Measurements from ENCODE around the gene MEX3D.

Gene MEX3D

GRCh38 chr19:1593501-1593772 is 25.3 kb upstream of the MEX3D start:
- Histone ChIP-seq H3K4me3 (ENCODE audit: low read depth in 1 of 2, low read length in 2 of 2) (peak overlapping the region in 1 of 2 experiments; percentile 71; a peak in 2 of 4 replicates), H3K27ac (ENCODE audit: low read length) (no peak overlapping the region), H3K36me3 (ENCODE audit: insufficient read depth, low read length) (peaks cover 54% of the 10 kb centered on the region), H3K27me3 (ENCODE audit: insufficient read depth, low read length, poor library complexity) (no peaks in the 10 kb centered on the region), H3K9ac (ENCODE audit: low read depth, low read length) (peak overlapping the region; percentile 77), H4K20me1 (ENCODE audit: insufficient read depth, low read length) (peaks cover 32% of the 10 kb centered on the region), H3K4me1 (ENCODE audit: insufficient read depth, low read length) (peaks cover 28% of the 10 kb centered on the region), H3K4me2 (ENCODE audit: insufficient read depth, low read length) (peak overlapping the region; percentile 93), H3K9me3 (ENCODE audit: insufficient read depth, low read length, severe bottlenecking) (no peaks in the 10 kb centered on the region), H2AFZ (ENCODE audit: low read depth, low read length) (peak overlapping the region; percentile 87; the same call in 1 of the 2 replicates), H3K79me2 (ENCODE audit: insufficient read depth, low read length) (peaks cover 50% of the 10 kb centered on the region)
- ATAC-seq (ENCODE audit: insufficient read depth, low read depth): no peak
- no peak for DNase-seq
- TF ChIP-seq CTCF (IDR thresholded peaks at IDR 0.05; ENCODE audit: borderline replicate concordance, extremely low read depth, low read length, poor library complexity, severe bottlenecking): no peak
- TF ChIP-seq EZH2 (IDR thresholded peaks at IDR 0.05; ENCODE audit: borderline replicate concordance, low read depth, low read length, severe bottlenecking): no peak

- ATAC-seq (ENCODE audit: insufficient read depth, low read depth) (peak; percentile 73), DNase-seq (peak; percentile 88)
- no peaks in the 10 kb centered on the region for H3K27me3 ChIP-seq (ENCODE audit: insufficient read depth, low read length, poor library complexity)
- H3K4me1 ChIP-seq (ENCODE audit: insufficient read depth, low read length): peaks cover 28% of the 10 kb centered on the region
- H3K9me3 ChIP-seq (ENCODE audit: insufficient read depth, low read length, severe bottlenecking): no peaks in the 10 kb centered on the region
- peak within 1 kb of the TSS; percentile 100 for H3K9ac ChIP-seq (ENCODE audit: low read depth, low read length)
- TF ChIP-seq CTCF (IDR thresholded peaks at IDR 0.05; ENCODE audit: borderline replicate concordance, extremely low read depth, low read length, poor library complexity, severe bottlenecking): no peak
- TF ChIP-seq EZH2 (IDR thresholded peaks at IDR 0.05; ENCODE audit: borderline replicate concordance, low read depth, low read length, severe bottlenecking): no peak
- H3K4me3 ChIP-seq (ENCODE audit: low read depth in 1 of 2, low read length in 2 of 2): peak within 1 kb of the TSS; percentile 84 to 89
- H3K4me2 ChIP-seq (ENCODE audit: insufficient read depth, low read length): peak within 1 kb of the TSS; percentile 93
- H3K36me3 ChIP-seq (ENCODE audit: insufficient read depth, low read length): peaks cover 49% of the 10 kb centered on the region
- H3K27ac ChIP-seq (ENCODE audit: low read length): peak within 1 kb of the TSS; percentile 96
- H2AFZ ChIP-seq (ENCODE audit: low read depth, low read length): peak within 1 kb of the TSS; percentile 87
- H3K79me2 ChIP-seq (ENCODE audit: insufficient read depth, low read length): peaks cover 53% of the 10 kb centered on the region
- H4K20me1 ChIP-seq (ENCODE audit: insufficient read depth, low read length): peaks cover 33% of the 10 kb centered on the region
These were observed 24.8 kb upstream of the MEX3D start, which contains the start of gene MBD3 for GRCh38 chr19:1592755-1593500. TSS of gene MBD3 (minus strand) at chr19:1592865. CDS start at chr19:1592631, 234 bp downstream.

GRCh38 chr19:1592024-1592754 is 24.1 kb upstream of the MEX3D start:
- Histone ChIP-seq H4K20me1 (ENCODE audit: insufficient read depth, low read length) (peaks cover 32% of the 10 kb centered on the region), H3K4me2 (ENCODE audit: insufficient read depth, low read length) (peak overlapping the region; percentile 72), H2AFZ (ENCODE audit: low read depth, low read length) (peak overlapping the region; percentile 79), H3K27me3 (ENCODE audit: insufficient read depth, low read length, poor library complexity) (no peaks in the 10 kb centered on the region), H3K4me3 (ENCODE audit: low read depth in 1 of 2, low read length in 2 of 2) (peak overlapping the region; percentile 84 to 89), H3K27ac (ENCODE audit: low read length) (peak overlapping the region; percentile 96), H3K79me2 (ENCODE audit: insufficient read depth, low read length) (peaks cover 54% of the 10 kb centered on the region), H3K9me3 (ENCODE audit: insufficient read depth, low read length, severe bottlenecking) (no peaks in the 10 kb centered on the region), H3K9ac (ENCODE audit: low read depth, low read length) (peak overlapping the region; percentile 100), H3K36me3 (ENCODE audit: insufficient read depth, low read length) (peaks cover 41% of the 10 kb centered on the region), H3K4me1 (ENCODE audit: insufficient read depth, low read length) (peaks cover 28% of the 10 kb centered on the region)
- DNase-seq (peak; percentile 82), ATAC-seq (ENCODE audit: insufficient read depth, low read depth) (peak; percentile 76)
- TF ChIP-seq EZH2 (IDR thresholded peaks at IDR 0.05; ENCODE audit: borderline replicate concordance, low read depth, low read length, severe bottlenecking) (no peak), CTCF (IDR thresholded peaks at IDR 0.05; ENCODE audit: borderline replicate concordance, extremely low read depth, low read length, poor library complexity, severe bottlenecking) (no peak)
